Neuronal stem cell (in vitro differentiated cells): Measurements from ENCODE around the gene NPIPB5. TPM values are rescaled to one million over a fixed set of nuclear protein-coding genes. Genes with fewer than 3 reads are reported as not detected.
"Not testable (repeated sequence)": the region's sequence is repeated elsewhere in the genome, so short reads cannot be mapped to it uniquely, and the experiment has no call there.

ENCODE experiments used
- DNase-seq: peaks from one replicate; pipeline ENCODE4 v3.0.0-alpha.2; 2013; ENCODE audit warnings: low spot score
- H2AFZ ChIP-seq: one replicate; pipeline ENCODE4 v1.6.1; 2013; ENCODE audit warnings: mild to moderate bottlenecking, low read length, inconsistent platforms
- H2AK5ac ChIP-seq: 2 replicates; pipeline ENCODE4 v1.6.1; 2013; ENCODE audit warnings: low read depth, mild to moderate bottlenecking, inconsistent platforms, low read length, moderate library complexity, mixed read lengths
- H2BK120ac ChIP-seq: 2 replicates; pipeline ENCODE4 v1.6.1; 2013; ENCODE audit warnings: low read depth, mild to moderate bottlenecking, inconsistent platforms, low read length, moderate library complexity, mixed read lengths
- H2BK12ac ChIP-seq: one replicate; pipeline ENCODE4 v1.6.1; 2013; ENCODE audit warnings: low read length, inconsistent platforms
- H2BK15ac ChIP-seq: 2 replicates; pipeline ENCODE4 v1.6.1; 2013; ENCODE audit warnings: mild to moderate bottlenecking, low read length, inconsistent platforms, mixed read lengths
- H2BK5ac ChIP-seq: one replicate; pipeline ENCODE4 v1.6.1; 2013; ENCODE audit warnings: inconsistent platforms, mild to moderate bottlenecking, low read length, moderate library complexity
- H3K14ac ChIP-seq: one replicate; pipeline ENCODE4 v1.6.1; 2013; ENCODE audit warnings: low read length, inconsistent platforms
- H3K18ac ChIP-seq: 2 replicates; pipeline ENCODE4 v1.6.1; 2013; ENCODE audit warnings: low read length, inconsistent platforms
- H3K23ac ChIP-seq: 2 replicates; pipeline ENCODE4 v1.6.1; 2013; ENCODE audit warnings: low read depth, mild to moderate bottlenecking, mixed read lengths, low read length, inconsistent platforms; ENCODE audit not compliant: poor library complexity
- H3K27ac ChIP-seq: replicated peaks from 3 replicates; pipeline ENCODE4 v1.5.1; 2013; ENCODE audit warnings: low read length, inconsistent platforms
- H3K27me3 ChIP-seq, 3 experiments: 2 replicates each; pipeline ENCODE4 v1.6.1; 2013; ENCODE audit warnings: low read length in 3 of 3, mild to moderate bottlenecking in 2 of 3, inconsistent platforms in 1 of 3, low read depth in 1 of 3, mixed read lengths in 1 of 3, moderate library complexity in 1 of 3; ENCODE audit not compliant: control insufficient read depth in 3 of 3, insufficient read depth in 3 of 3
- H3K36me3 ChIP-seq, 2 donors: replicated peaks in 1 of 2; 2 replicates each; pipeline ENCODE4 v1.6.1; 2013; ENCODE audit warnings: low read length in 2 of 2; ENCODE audit not compliant: control insufficient read depth in 2 of 2, insufficient read depth in 2 of 2
- H3K4ac ChIP-seq: 2 replicates; pipeline ENCODE4 v1.6.1; 2013; ENCODE audit warnings: inconsistent platforms, mild to moderate bottlenecking, low read length, moderate library complexity
- H3K4me1 ChIP-seq, 2 donors: 1 replicate in 1 of 2; 2 replicates in 1 of 2; pipeline ENCODE4 v1.6.1; 2013; ENCODE audit warnings: low read length in 2 of 2, low read depth in 1 of 2; ENCODE audit not compliant: control insufficient read depth in 2 of 2, insufficient read depth in 1 of 2
- H3K4me2 ChIP-seq: one replicate; pipeline ENCODE4 v1.6.1; 2013; ENCODE audit warnings: mild to moderate bottlenecking, low read length, inconsistent platforms; ENCODE audit not compliant: insufficient read depth, poor library complexity, severe bottlenecking
- H3K4me3 ChIP-seq, 2 donors: 2 replicates each; pipeline ENCODE4 v1.5.1; 2013; ENCODE audit warnings: low read length in 2 of 2, mild to moderate bottlenecking in 2 of 2, inconsistent platforms in 1 of 2, moderate library complexity in 1 of 2
- H3K79me1 ChIP-seq: one replicate; pipeline ENCODE4 v1.6.1; 2013; ENCODE audit warnings: low read depth, mild to moderate bottlenecking, inconsistent platforms, low read length, moderate library complexity
- H3K9ac ChIP-seq: one replicate; pipeline ENCODE4 v1.6.1; 2013; ENCODE audit warnings: mild to moderate bottlenecking, low read depth, low read length, inconsistent platforms; ENCODE audit not compliant: poor library complexity
- H3K9me3 ChIP-seq, 2 donors: replicated peaks in 1 of 2; 2 replicates each; pipeline versions ENCODE3 to v1.6.1; 2013; ENCODE audit warnings: low read length in 2 of 2, mild to moderate bottlenecking in 2 of 2, inconsistent platforms in 1 of 2, low read depth in 1 of 2, mixed read lengths in 1 of 2, moderate library complexity in 1 of 2; ENCODE audit not compliant: control insufficient read depth in 2 of 2, insufficient read depth in 1 of 2
- H4K8ac ChIP-seq: one replicate; pipeline ENCODE4 v1.6.1; 2013; ENCODE audit warnings: low read depth, mild to moderate bottlenecking, inconsistent platforms, low read length, moderate library complexity
- H4K91ac ChIP-seq: one replicate; pipeline ENCODE4 v1.6.1; 2013; ENCODE audit warnings: low read length, low read depth, mild to moderate bottlenecking, inconsistent platforms; ENCODE audit not compliant: poor library complexity
- WGBS, 2 donors: extraction: QIAGEN DNeasy Blood & Tissue Kit; methylation state at CpG; one replicate each; pipeline ENCODE4 v1.1.7; 2013; ENCODE audit warnings: missing lambda C conversion rate in 2 of 2, mixed read lengths in 1 of 2; ENCODE audit not compliant: insufficient read length in 2 of 2, insufficient replicate concordance in 1 of 2; ENCODE audit errors: extremely low coverage in 2 of 2; 5-methylcytosine and 5-hydroxymethylcytosine counted together
- small RNA-seq: library from polyadenylated mRNA; stranded (forward); fragments of <200 nt; extraction: miRNeasy Mini kit (QIAGEN cat#:217004); gene quantifications from one replicate; pipeline ENCODE3, GENCODE V24; 2013; ENCODE audit not compliant: insufficient read depth

The NPIPB5 gene

GRCh38 chr16:22551651-22552050, 41.0 kb downstream of the NPIPB5 start:
- not testable (repeated sequence) for H2BK12ac ChIP-seq, H3K9ac ChIP-seq, H3K4me1 ChIP-seq, H3K79me1 ChIP-seq, H3K14ac ChIP-seq, H2AK5ac ChIP-seq, H3K4ac ChIP-seq, H3K36me3 ChIP-seq, H3K18ac ChIP-seq, H2BK120ac ChIP-seq, H2BK5ac ChIP-seq, H3K23ac ChIP-seq, H2AFZ ChIP-seq, H4K8ac ChIP-seq, H2BK15ac ChIP-seq, H3K4me2 ChIP-seq, H4K91ac ChIP-seq, H3K4me3 ChIP-seq, DNase-seq, H3K27ac ChIP-seq, H3K9me3 ChIP-seq, H3K27me3 ChIP-seq
- no CpG with 5 or more reads among the region's 5 CpGs for WGBS, 2 donors

- not testable (repeated sequence) for H2BK12ac ChIP-seq, H2AK5ac ChIP-seq, H3K36me3 ChIP-seq, H3K9me3 ChIP-seq, H3K18ac ChIP-seq, H2BK120ac ChIP-seq, H2AFZ ChIP-seq, H3K27ac ChIP-seq, H3K27me3 ChIP-seq, H3K4me3 ChIP-seq, H3K23ac ChIP-seq, H3K79me1 ChIP-seq, H2BK15ac ChIP-seq, H3K14ac ChIP-seq, H3K4me2 ChIP-seq, H3K4me1 ChIP-seq, DNase-seq, H3K9ac ChIP-seq, H4K91ac ChIP-seq, H4K8ac ChIP-seq, H3K4ac ChIP-seq, H2BK5ac ChIP-seq
- WGBS, 2 donors, result no CpG with 5 or more reads among the region's 7 CpGs
Observed at GRCh38 chr16:22556759-22557158, 46.1 kb downstream of the NPIPB5 start.

Small RNAs within 50 kb of the gene (small RNA-seq; reads per million reads assigned to genes)
- gene AC106788.1, result not detected
